Right lobe of liver (tissue), 6 donors: ENCODE measurements around the gene ANKRD55. TPM values are rescaled to one million over a fixed set of nuclear protein-coding genes. Genes with fewer than 3 reads are reported as not detected.
A peak's percentile ranks its signal among the peaks of the same experiment; 100 is the strongest.

Source experiments
- ATAC-seq, 4 donors: fragments of 200-7000 bp; cut with Tn5 transposase; one replicate each; pipeline ENCODE4 v1.9.1; 2020; ENCODE audit warnings: mild to moderate bottlenecking in 4 of 4, moderate library complexity in 4 of 4
- DNase-seq, 3 donors: peaks; one replicate each; pipeline ENCODE4 v3.0.0-alpha.2; 2020
- H3K27ac ChIP-seq, 3 donors: fragments of 200-600 bp; one replicate each; pipeline ENCODE4 v1.8.0; 2022
- H3K27me3 ChIP-seq, 2 donors: fragments of 200-600 bp; one replicate each; pipeline ENCODE4 v1.8.0; 2022
- H3K36me3 ChIP-seq, 4 donors: fragments of 200-600 bp; sonication (generic) in 1 of 4; one replicate each; pipeline versions ENCODE4 v1.5.1 to v1.8.0; 2017 to 2022; ENCODE audit warnings: control low read depth in 1 of 4
- H3K4me1 ChIP-seq, 4 donors: fragments of 200-600 bp; sonication (generic) in 1 of 4; one replicate each; pipeline versions ENCODE4 v1.5.1 to v1.8.0; 2017 to 2022; ENCODE audit warnings: control low read depth in 1 of 4
- H3K4me3 ChIP-seq, 3 donors: fragments of 200-600 bp; one replicate each; pipeline ENCODE4 v1.8.0; 2022
- H3K9me3 ChIP-seq, 4 donors: fragments of 200-600 bp; sonication (generic) in 1 of 4; one replicate each; pipeline versions ENCODE4 v1.5.1 to v1.8.0; 2017 to 2022; ENCODE audit warnings: control low read depth in 1 of 4
- CTCF ChIP-seq, 4 donors: fragments of 200-600 bp in 3 of 4; fragments of 450-650 bp in 1 of 4; IDR thresholded peaks; one replicate each; pipeline versions ENCODE4 v1.5.1 to v1.8.0; 2016 to 2022; ENCODE audit warnings: antibody characterized with exemption in 4 of 4, mild to moderate bottlenecking in 2 of 4
- POLR2A ChIP-seq: fragments of 450-650 bp; IDR thresholded peaks from one replicate; pipeline ENCODE4 v1.6.1; 2017; ENCODE audit warnings: antibody characterized with exemption, mild to moderate bottlenecking
- WGBS: methylation state at CpG from one replicate; pipeline ENCODE4 v1.1.6; 2018; ENCODE audit warnings: low coverage, low lambda C conversion rate; ENCODE audit not compliant: insufficient coverage; ENCODE audit errors: missing lambda C conversion rate; 5-methylcytosine and 5-hydroxymethylcytosine counted together
- intact Hi-C, 2 donors: fragments of 100-400 bp; cut with DNase I; formaldehyde crosslinking; loops; one replicate each; pipeline versions ENCODE4 v1.11.2 to v1.14.1; 2022
- total RNA-seq, 6 experiments: library from RNA; depleted of rRNA in 2 of 6; stranded (reverse); fragments of >200 nt in 2 of 6; fragmentation: NEBNext Ultra II Directional in 3 of 6; extraction: Animal tissue kit (Norgen Biotek cat#: 25700) in 3 of 6; gene quantifications; one replicate each; pipeline versions ENCODE4 v1.1.0 to v1.2.4, GENCODE V29; 2016 to 2023
- donor health status: DM: no; HTN: yes; CAD: no.
- donor health status: DM: no; HTN: no; CAD: no.
- donor health status: DM: no; HTN: no; CAD: no.
- donor health status: DM: no; HTN: yes; CAD: no.
- donor health status: DM: no; HTN: yes; CAD: no.

ANKRD55 gene
- total RNA-seq, 6 experiments from 2014 or later: 0.68 to 2.2 (median 1.2) TPM

GRCh38 chr5:56097055-56097454 is 136.1 kb downstream of the ANKRD55 start:
- Histone ChIP-seq H3K27me3 (no peaks in the 10 kb centered on the region), H3K9me3 (no peaks in the 10 kb centered on the region), H3K4me1 (peaks cover 0 to 3% (median 1%) of the 10 kb centered on the region in 4 donors), H3K4me3 (peak overlapping the region in 2 of 3 donors; percentile 40 to 45), H3K27ac (peak overlapping the region; percentile 59 to 74 (median 68)), H3K36me3 (no peaks in the 10 kb centered on the region)
- intact Hi-C loops: no loop called here
- ATAC-seq (peak; percentile 35 to 68 (median 47)), DNase-seq (no peak)
- TF ChIP-seq POLR2A (no peak), CTCF (IDR thresholded peaks at IDR 0.05) (no peak)
- WGBS: 47% methylated on average over 3 of the region's 3 CpGs

- Histone ChIP-seq H3K4me3 (no peak overlapping the region), H3K27me3 (no peaks in the 10 kb centered on the region), H3K9me3 (no peaks in the 10 kb centered on the region), H3K36me3 (no peaks in the 10 kb centered on the region), H3K4me1 (peaks cover 0 to 3% (median 1%) of the 10 kb centered on the region in 4 donors), H3K27ac (no peak overlapping the region)
- TF ChIP-seq CTCF (IDR thresholded peaks at IDR 0.05) (no peak), POLR2A (no peak)
- no peak for ATAC-seq
- no peak for DNase-seq
- intact Hi-C loops: no loop called here
- WGBS: 79% methylated on average over 2 of the region's 3 CpGs
Measured at GRCh38 chr5:56095579-56096102, 137.5 kb downstream of the ANKRD55 start.

- TF ChIP-seq CTCF (IDR thresholded peaks at IDR 0.05) (no peak), POLR2A (no peak)
- Histone ChIP-seq H3K9me3 (no peaks in the 10 kb centered on the region), H3K27me3 (no peaks in the 10 kb centered on the region), H3K4me1 (peaks cover 0 to 3% (median 1%) of the 10 kb centered on the region in 4 donors), H3K4me3 (no peak overlapping the region), H3K27ac (no peak overlapping the region), H3K36me3 (no peaks in the 10 kb centered on the region)
- ATAC-seq (no peak), DNase-seq (no peak)
- intact Hi-C loops: no loop called here
- 90% methylated on average over 9 of the region's 10 CpGs for WGBS
Measured at GRCh38 chr5:56094579-56095361, 138.4 kb downstream of the ANKRD55 start.

- no peaks in the 10 kb centered on the region for H3K27me3 ChIP-seq
- H3K9me3 ChIP-seq: no peaks in the 10 kb centered on the region
- H3K4me3 ChIP-seq: no peak overlapping the region
- H3K27ac ChIP-seq: no peak overlapping the region
- DNase-seq (no peak), ATAC-seq (no peak)
- no peak for TF ChIP-seq POLR2A
- TF ChIP-seq CTCF (IDR thresholded peaks at IDR 0.05): no peak
- intact Hi-C loops: no loop called here
- H3K4me1 ChIP-seq: peaks cover 0 to 9% (median 3%) of the 10 kb centered on the region in 4 donors
- H3K36me3 ChIP-seq: no peaks in the 10 kb centered on the region
- 94% methylated on average over 2 of the region's 2 CpGs for WGBS
Measured at GRCh38 chr5:56093970-56094369, 139.2 kb downstream of the ANKRD55 start.
